Vagina (tissue), 2 donors: Measurements from ENCODE around the gene ATP4A.

Source experiments
- POLR2A ChIP-seq, 2 donors: fragments of 450-650 bp; IDR thresholded peaks; one replicate each; pipeline ENCODE4 v1.6.1; 2017; ENCODE audit warnings: antibody characterized with exemption in 2 of 2, mild to moderate bottlenecking in 2 of 2, moderate library complexity in 2 of 2
- TF ChIP-seq, protein P1 (sequence below), 3 experiments: fragments of 450-650 bp in 2 of 3; fragments of 200-600 bp in 1 of 3; sonication (generic) in 1 of 3; IDR thresholded peaks; one replicate each; pipeline ENCODE4 v1.5.1; 2017 to 2019; ENCODE audit warnings: antibody characterized with exemption in 3 of 3, mild to moderate bottlenecking in 2 of 3, moderate library complexity in 2 of 3

DNA sequence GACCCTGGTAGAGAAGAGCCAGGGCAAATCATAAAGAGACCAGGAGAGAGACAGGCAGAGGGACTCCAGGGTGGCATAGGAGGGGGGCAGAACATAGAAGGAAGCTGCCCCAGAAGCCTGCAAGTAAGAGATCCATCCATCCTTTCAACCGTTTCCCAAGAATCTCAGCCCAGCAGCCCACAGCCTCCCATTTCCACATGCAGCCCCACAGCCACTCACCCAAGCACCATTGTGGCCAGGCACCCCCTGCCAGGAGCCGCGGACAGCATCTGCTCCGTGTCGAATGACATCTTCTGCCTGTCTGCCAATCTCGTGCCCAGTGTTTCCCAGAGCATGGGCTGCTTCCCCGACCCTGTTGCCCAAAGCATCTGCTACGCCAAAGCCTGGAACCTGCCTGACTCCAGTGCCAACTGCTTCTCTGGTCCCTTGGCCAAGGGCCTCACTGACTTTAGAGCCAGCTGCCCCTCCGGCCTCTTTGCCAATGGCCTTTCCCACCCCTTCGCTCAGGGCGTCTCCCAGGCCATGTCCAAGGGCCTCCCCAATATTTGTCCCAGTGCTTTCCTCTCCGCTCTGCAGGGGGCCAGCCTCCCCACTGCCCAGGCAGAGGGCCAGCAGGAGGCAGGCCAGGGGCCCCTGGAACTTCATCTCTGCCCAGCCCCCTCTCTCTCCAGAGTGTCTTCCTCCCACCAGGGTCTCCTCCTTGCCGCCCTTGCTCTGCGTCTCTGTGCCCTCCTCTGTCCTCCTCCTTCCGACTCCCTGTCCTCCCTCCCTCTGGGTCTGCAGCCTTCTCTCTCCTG is 50.4 kb downstream of the ATP4A start:
- TF ChIP-seq, protein P1, sequence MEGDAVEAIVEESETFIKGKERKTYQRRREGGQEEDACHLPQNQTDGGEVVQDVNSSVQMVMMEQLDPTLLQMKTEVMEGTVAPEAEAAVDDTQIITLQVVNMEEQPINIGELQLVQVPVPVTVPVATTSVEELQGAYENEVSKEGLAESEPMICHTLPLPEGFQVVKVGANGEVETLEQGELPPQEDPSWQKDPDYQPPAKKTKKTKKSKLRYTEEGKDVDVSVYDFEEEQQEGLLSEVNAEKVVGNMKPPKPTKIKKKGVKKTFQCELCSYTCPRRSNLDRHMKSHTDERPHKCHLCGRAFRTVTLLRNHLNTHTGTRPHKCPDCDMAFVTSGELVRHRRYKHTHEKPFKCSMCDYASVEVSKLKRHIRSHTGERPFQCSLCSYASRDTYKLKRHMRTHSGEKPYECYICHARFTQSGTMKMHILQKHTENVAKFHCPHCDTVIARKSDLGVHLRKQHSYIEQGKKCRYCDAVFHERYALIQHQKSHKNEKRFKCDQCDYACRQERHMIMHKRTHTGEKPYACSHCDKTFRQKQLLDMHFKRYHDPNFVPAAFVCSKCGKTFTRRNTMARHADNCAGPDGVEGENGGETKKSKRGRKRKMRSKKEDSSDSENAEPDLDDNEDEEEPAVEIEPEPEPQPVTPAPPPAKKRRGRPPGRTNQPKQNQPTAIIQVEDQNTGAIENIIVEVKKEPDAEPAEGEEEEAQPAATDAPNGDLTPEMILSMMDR (IDR thresholded peaks at IDR 0.05): no peak
- no peak for TF ChIP-seq POLR2A (IDR thresholded peaks at IDR 0.05)
